Measurements from ENCODE around the gene GLRA1. TPM values are rescaled to one million over a fixed set of nuclear protein-coding genes. Genes with fewer than 3 reads are reported as not detected.

The GLRA1 gene
- total RNA-seq, 1 experiment from 2014 or later, result not detected

GRCh38 chr5:151897896-151898295 is 26.8 kb downstream of the GLRA1 start:
- Histone ChIP-seq H3K27ac (ENCODE audit: low read length) (no peak overlapping the region), H3K36me3 (ENCODE audit: control insufficient read depth, insufficient read depth, low read length) (no peaks in the 10 kb centered on the region), H3K27me3 (ENCODE audit: control insufficient read depth, insufficient read depth, low read length) (no peaks in the 10 kb centered on the region), H3K4me3 (ENCODE audit: low read depth in 2 of 2, low read length in 2 of 2) (no peak overlapping the region), H3K4me1 (ENCODE audit: control insufficient read depth, insufficient read depth, low read length) (no peaks in the 10 kb centered on the region), H3K9me3 (ENCODE audit: control insufficient read depth, insufficient read depth, low read depth, low read length) (no peaks in the 10 kb centered on the region)
- no peak for DNase-seq (ENCODE audit: low read depth, low spot score)
- no peak for ATAC-seq
- ChIA-PET CTCF (no interaction called here), POLR2A (no interaction called here)
- in situ Hi-C loops (cut with HindIII; ENCODE audit: low pct_unique_long_range_greater_than_20kb, low sequenced_read_pairs), result no loop called here
- TF ChIP-seq REST (IDR thresholded peaks at IDR 0.05; ENCODE audit: insufficient read depth in 1 of 2, low read depth in 2 of 2, low read length in 1 of 2), result no peak
- BruUV-seq (replicated peaks), result no TSS peak
- intact Hi-C loops (cut with micrococcal nuclease; ENCODE audit: unreplicated experiment), result no loop called here

GRCh38 chr5:151897020-151897552 is 27.6 kb downstream of the GLRA1 start:
- Histone ChIP-seq H3K27ac (ENCODE audit: low read length) (no peak overlapping the region), H3K27me3 (ENCODE audit: control insufficient read depth, insufficient read depth, low read length) (no peaks in the 10 kb centered on the region), H3K4me3 (ENCODE audit: low read depth in 2 of 2, low read length in 2 of 2) (no peak overlapping the region), H3K4me1 (ENCODE audit: control insufficient read depth, insufficient read depth, low read length) (no peaks in the 10 kb centered on the region), H3K9me3 (ENCODE audit: control insufficient read depth, insufficient read depth, low read depth, low read length) (no peaks in the 10 kb centered on the region), H3K36me3 (ENCODE audit: control insufficient read depth, insufficient read depth, low read length) (no peaks in the 10 kb centered on the region)
- POLR2A ChIA-PET, result no interaction called here
- in situ Hi-C loops (cut with HindIII; ENCODE audit: low pct_unique_long_range_greater_than_20kb, low sequenced_read_pairs), result no loop called here
- BruUV-seq (replicated peaks), result no TSS peak
- ATAC-seq (no peak), DNase-seq (ENCODE audit: low read depth, low spot score) (no peak)
- TF ChIP-seq SIN3A (IDR thresholded peaks at IDR 0.05; ENCODE audit: borderline replicate concordance, insufficient read depth, low read depth, low read length), result no peak
- TF ChIP-seq REST (IDR thresholded peaks at IDR 0.05; ENCODE audit: insufficient read depth in 1 of 2, low read depth in 2 of 2, low read length in 1 of 2), result no peak
- no peak for TF ChIP-seq POLR2AphosphoS5 (IDR thresholded peaks at IDR 0.05; ENCODE audit: low read depth, low read length)
- intact Hi-C loops (cut with micrococcal nuclease; ENCODE audit: unreplicated experiment), result no loop called here
- CTCF ChIA-PET, result no interaction called here

- DNase-seq (ENCODE audit: low read depth, low spot score), result no peak
These were observed 28.5 kb downstream of the GLRA1 start for GRCh38 chr5:151896031-151896691.

More at GRCh38 chr5:151896031-151896691, 28.5 kb downstream of the GLRA1 start:
- POLR2A ChIA-PET, result no interaction called here
- H3K36me3 ChIP-seq (ENCODE audit: control insufficient read depth, insufficient read depth, low read length), result no peaks in the 10 kb centered on the region
- in situ Hi-C loops (cut with HindIII; ENCODE audit: low pct_unique_long_range_greater_than_20kb, low sequenced_read_pairs), result no loop called here
- no peaks in the 10 kb centered on the region for H3K4me1 ChIP-seq (ENCODE audit: control insufficient read depth, insufficient read depth, low read length)
- intact Hi-C loops (cut with micrococcal nuclease; ENCODE audit: unreplicated experiment), result no loop called here
- BruUV-seq (replicated peaks), result no TSS peak
- no peaks in the 10 kb centered on the region for H3K27me3 ChIP-seq (ENCODE audit: control insufficient read depth, insufficient read depth, low read length)
- no peak overlapping the region for H3K4me3 ChIP-seq (ENCODE audit: low read depth in 2 of 2, low read length in 2 of 2)
- CTCF ChIA-PET, result no interaction called here
- no peak overlapping the region for H3K27ac ChIP-seq (ENCODE audit: low read length)
- ATAC-seq, result peak; percentile 54
- no peaks in the 10 kb centered on the region for H3K9me3 ChIP-seq (ENCODE audit: control insufficient read depth, insufficient read depth, low read depth, low read length)
- TF ChIP-seq TCF7L2 (IDR thresholded peaks at IDR 0.05; ENCODE audit: low read depth, low read length) (no peak), SIN3A (IDR thresholded peaks at IDR 0.05; ENCODE audit: borderline replicate concordance, insufficient read depth, low read depth, low read length) (no peak), REST (IDR thresholded peaks at IDR 0.05; ENCODE audit: insufficient read depth in 1 of 2, low read depth in 2 of 2, low read length in 1 of 2) (no peak), POLR2AphosphoS5 (IDR thresholded peaks at IDR 0.05; ENCODE audit: low read depth, low read length) (no peak)
